GM12891 (cell line): ENCODE results near the gene GMEB2.

Experiments used
- PAX5 ChIP-seq: IDR thresholded peaks from 2 replicates; pipeline ENCODE4 v1.6.1; 2011; ENCODE audit warnings: low read length, moderate library complexity, mild to moderate bottlenecking; ENCODE audit not compliant: insufficient read depth, severe bottlenecking
- POLR2A ChIP-seq: IDR thresholded peaks from 2 replicates; pipeline ENCODE4 v1.6.1; 2011; ENCODE audit warnings: low read depth, low read length, control low read depth
- POLR2AphosphoS5 ChIP-seq: IDR thresholded peaks from 2 replicates; pipeline ENCODE4 v1.6.1; 2011; ENCODE audit warnings: low read depth, low read length, control low read depth
- POU2F2 ChIP-seq: IDR thresholded peaks from 2 replicates; pipeline ENCODE4 v1.6.1; 2011; ENCODE audit warnings: low read depth, mild to moderate bottlenecking, control low read depth, low read length, moderate library complexity
- SPI1 ChIP-seq: IDR thresholded peaks from 2 replicates; pipeline ENCODE4 v1.6.1; 2011; ENCODE audit warnings: low read depth, low read length, control low read depth
- TAF1 ChIP-seq: IDR thresholded peaks from 2 replicates; pipeline ENCODE4 v1.6.1; 2011; ENCODE audit warnings: low read depth, low read length, control low read depth

DNA sequence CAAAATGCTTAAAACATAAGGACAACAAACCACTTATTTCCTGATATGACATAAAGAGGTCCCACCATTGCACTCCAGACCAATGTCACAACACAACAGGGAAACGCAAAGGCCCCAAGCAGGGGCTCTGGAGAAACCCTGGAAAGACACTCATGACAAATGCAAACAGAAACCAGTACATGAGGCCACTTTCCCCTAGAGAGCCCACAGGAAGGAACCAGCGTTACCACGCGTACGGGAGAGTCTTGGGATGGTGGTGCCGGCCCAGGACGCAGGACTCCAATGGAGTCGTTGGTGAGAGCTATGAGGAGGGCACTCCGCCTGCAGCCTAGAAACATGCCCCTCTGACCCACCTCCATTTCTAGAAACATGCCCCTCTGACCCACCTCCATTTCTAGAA lies 20.2 kb downstream of the GMEB2 start:
- no peak for TF ChIP-seq POLR2A
- TF ChIP-seq POLR2AphosphoS5: no peak
- no peak for TF ChIP-seq TAF1
- no peak for TF ChIP-seq SPI1
- no peak for TF ChIP-seq PAX5
- TF ChIP-seq POU2F2: no peak
